ENCODE data around the gene YJEFN3.

The YJEFN3 gene

DNA sequence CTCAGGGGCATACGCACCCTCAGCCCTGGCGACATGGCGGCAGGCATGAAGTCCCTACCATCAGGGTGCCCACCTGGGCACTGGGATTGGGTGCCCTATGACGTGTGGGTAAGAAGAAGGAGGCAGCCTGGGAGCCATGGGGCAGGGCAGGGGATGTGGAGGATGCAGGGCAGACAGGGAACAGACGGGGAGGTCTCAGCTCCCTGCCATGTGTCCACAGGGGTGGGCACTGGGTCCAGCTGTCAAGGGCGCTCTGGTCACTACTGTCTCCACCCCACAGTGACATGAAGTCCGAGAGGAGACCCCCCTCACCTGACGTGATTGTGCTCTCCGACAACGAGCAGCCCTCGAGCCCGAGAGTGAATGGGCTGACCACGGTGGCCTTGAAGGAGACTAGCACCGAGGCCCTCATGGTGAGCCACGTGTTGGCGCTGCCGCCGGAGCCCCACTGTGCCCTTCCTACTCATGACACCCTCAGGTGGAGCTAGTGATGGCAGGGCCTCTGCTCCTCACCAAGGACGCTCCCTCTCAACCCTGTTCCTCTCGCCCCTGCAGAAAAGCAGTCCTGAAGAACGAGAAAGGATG is 36.6 kb upstream of the YJEFN3 start:
- H3F3A ChIP-seq (ENCODE audit: insufficient read depth, low read length), result 0 out of 2 replicates have a peak, but pooled peaks cover 8% of the 10 kb centered on the region
- H3K4me3 ChIP-seq (ENCODE audit: low read depth, low read length, poor library complexity, severe bottlenecking), result no peak overlapping the region
- H4K20me1 ChIP-seq (ENCODE audit: insufficient read depth, low read length), result no peaks in the 10 kb centered on the region
- TF ChIP-seq CTCF (IDR thresholded peaks at IDR 0.05; ENCODE audit: low read length), result no peak
- TF ChIP-seq EZH2 (IDR thresholded peaks at IDR 0.05; ENCODE audit: borderline replicate concordance, low read length), result no peak
- no peaks in the 10 kb centered on the region for H3K9me3 ChIP-seq (ENCODE audit: low read length)
- H3K4me2 ChIP-seq (ENCODE audit: low read length), result no peak overlapping the region
- H2AFZ ChIP-seq (ENCODE audit: low read length), result no peak overlapping the region
- peaks cover 6% of the 10 kb centered on the region; the same call in 1 of the 2 replicates for H3K79me2 ChIP-seq (ENCODE audit: insufficient read depth, low read length)
- H3K4me1 ChIP-seq (ENCODE audit: insufficient read depth, low read length, severe bottlenecking), result peaks cover 33% of the 10 kb centered on the region
- no peaks in the 10 kb centered on the region for H3K27me3 ChIP-seq (ENCODE audit: insufficient read depth, low read length)
- H3K9me2 ChIP-seq (ENCODE audit: low read depth, low read length), result no peaks in the 10 kb centered on the region
- H3K36me3 ChIP-seq (ENCODE audit: insufficient read depth, low read length), result peaks cover 63% of the 10 kb centered on the region
- no peak overlapping the region for H3K27ac ChIP-seq (ENCODE audit: low read depth, low read length, poor library complexity, severe bottlenecking)
- H3K9ac ChIP-seq (ENCODE audit: low read length), result no peak overlapping the region

DNA sequence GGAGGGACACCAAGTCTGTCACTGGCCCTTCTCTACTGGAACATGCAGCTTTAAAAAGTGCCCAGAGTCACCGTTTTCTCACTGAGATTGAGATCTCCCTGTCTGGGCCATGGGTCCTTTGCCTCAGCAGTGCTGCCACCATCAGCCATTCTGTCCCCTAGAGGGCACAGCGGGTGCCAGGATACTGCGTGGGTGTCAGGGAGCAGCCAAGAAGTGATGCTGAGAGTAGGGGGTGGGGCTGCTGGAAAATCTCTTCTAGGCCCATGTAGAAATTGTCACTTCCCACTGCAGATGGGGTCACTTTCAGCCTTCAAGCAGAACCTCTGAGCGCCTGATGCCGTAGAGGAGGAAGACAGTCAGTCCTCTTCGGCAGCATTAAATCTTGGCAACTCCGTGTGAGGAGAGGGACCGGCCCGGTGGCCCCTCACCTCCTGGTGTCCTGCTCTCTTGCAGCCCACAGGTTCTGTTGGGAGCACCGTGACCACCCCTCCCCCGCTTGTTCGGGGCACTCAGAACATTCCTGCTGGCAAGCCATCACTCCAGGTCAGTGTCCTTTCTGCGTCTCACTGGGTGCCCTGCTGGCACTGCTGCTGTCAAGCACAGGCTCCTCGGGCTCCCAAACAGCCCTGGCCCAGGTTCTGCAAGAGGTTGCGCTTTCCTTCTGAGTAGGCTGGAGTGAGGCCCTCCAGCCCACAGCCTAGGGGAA is 34.7 kb upstream of the YJEFN3 start:
- H2AFZ ChIP-seq (ENCODE audit: low read length), result no peak overlapping the region
- no peak for TF ChIP-seq EZH2 (IDR thresholded peaks at IDR 0.05; ENCODE audit: borderline replicate concordance, low read length)
- peak; percentile 7; the same call in 1 of the 2 replicates for TF ChIP-seq CTCF (IDR thresholded peaks at IDR 0.05; ENCODE audit: low read length)
- no peak overlapping the region for H3K9ac ChIP-seq (ENCODE audit: low read length)
- no peak overlapping the region for H3K27ac ChIP-seq (ENCODE audit: low read depth, low read length, poor library complexity, severe bottlenecking)
- no peak overlapping the region for H3K4me2 ChIP-seq (ENCODE audit: low read length)
- H3K36me3 ChIP-seq (ENCODE audit: insufficient read depth, low read length), result peaks cover 82% of the 10 kb centered on the region
- no peaks in the 10 kb centered on the region for H4K20me1 ChIP-seq (ENCODE audit: insufficient read depth, low read length)
- no peaks in the 10 kb centered on the region for H3K9me3 ChIP-seq (ENCODE audit: low read length)
- H3K4me1 ChIP-seq (ENCODE audit: insufficient read depth, low read length, severe bottlenecking), result peaks cover 14% of the 10 kb centered on the region
- H3K79me2 ChIP-seq (ENCODE audit: insufficient read depth, low read length), result peaks cover 6% of the 10 kb centered on the region; the same call in 1 of the 2 replicates
- H3F3A ChIP-seq (ENCODE audit: insufficient read depth, low read length), result 0 out of 2 replicates have a peak, but pooled peaks cover 8% of the 10 kb centered on the region
- no peaks in the 10 kb centered on the region for H3K9me2 ChIP-seq (ENCODE audit: low read depth, low read length)
- H3K4me3 ChIP-seq (ENCODE audit: low read depth, low read length, poor library complexity, severe bottlenecking), result no peak overlapping the region
- H3K27me3 ChIP-seq (ENCODE audit: insufficient read depth, low read length), result no peaks in the 10 kb centered on the region

GRCh38 chr19:19495614-19496603 is 32.8 kb upstream of the YJEFN3 start:
- H3K4me1 ChIP-seq (ENCODE audit: insufficient read depth, low read length, severe bottlenecking), result no peaks in the 10 kb centered on the region
- no peaks in the 10 kb centered on the region for H3K9me2 ChIP-seq (ENCODE audit: low read depth, low read length)
- H4K20me1 ChIP-seq (ENCODE audit: insufficient read depth, low read length), result no peaks in the 10 kb centered on the region
- H3K36me3 ChIP-seq (ENCODE audit: insufficient read depth, low read length), result peaks cover 97% of the 10 kb centered on the region
- no peak overlapping the region for H3K9ac ChIP-seq (ENCODE audit: low read length)
- no peak overlapping the region for H2AFZ ChIP-seq (ENCODE audit: low read length)
- peaks cover 4% of the 10 kb centered on the region; the same call in 1 of the 2 replicates for H3K79me2 ChIP-seq (ENCODE audit: insufficient read depth, low read length)
- no peaks in the 10 kb centered on the region for H3F3A ChIP-seq (ENCODE audit: insufficient read depth, low read length)
- H3K27me3 ChIP-seq (ENCODE audit: insufficient read depth, low read length), result no peaks in the 10 kb centered on the region
- H3K4me2 ChIP-seq (ENCODE audit: low read length), result no peak overlapping the region
- H3K9me3 ChIP-seq (ENCODE audit: low read length), result no peaks in the 10 kb centered on the region
- no peak for TF ChIP-seq EZH2 (IDR thresholded peaks at IDR 0.05; ENCODE audit: borderline replicate concordance, low read length)
- no peak for TF ChIP-seq CTCF (IDR thresholded peaks at IDR 0.05; ENCODE audit: low read length)
- no peak overlapping the region for H3K4me3 ChIP-seq (ENCODE audit: low read depth, low read length, poor library complexity, severe bottlenecking)
- H3K27ac ChIP-seq (ENCODE audit: low read depth, low read length, poor library complexity, severe bottlenecking), result no peak overlapping the region

Measured in OCI-LY1 (cell line).